RWPE2 (cell line): ENCODE measurements around the gene TSPYL2.

ENCODE experiments used
- ATAC-seq: fragments of 200-7000 bp; cut with Tn5 transposase; 3 replicates; pipeline ENCODE4 v1.9.1; 2021; ENCODE audit warnings: low read depth
- DNase-seq: peaks from one replicate; pipeline ENCODE4 v3.0.0-alpha.2; 2020; ENCODE audit warnings: low spot score
- H3K27ac ChIP-seq: fragments of 450-650 bp; 2 replicates; pipeline ENCODE4 v1.5.1; 2017; ENCODE audit warnings: mild to moderate bottlenecking; ENCODE audit not compliant: poor library complexity, severe bottlenecking
- H3K27me3 ChIP-seq: fragments of 250-450 bp; sonication (Bioruptor Pico); 2 replicates; pipeline ENCODE4 v1.5.1; 2021; ENCODE audit warnings: mild to moderate bottlenecking, moderate library complexity; ENCODE audit not compliant: insufficient read depth, poor library complexity, severe bottlenecking
- H3K36me3 ChIP-seq: fragments of 250-450 bp; sonication (Bioruptor Pico); 2 replicates; pipeline ENCODE4 v1.5.1; 2020; ENCODE audit warnings: low read depth, mild to moderate bottlenecking, moderate library complexity
- H3K4me1 ChIP-seq: fragments of 250-450 bp; sonication (Bioruptor Pico); 2 replicates; pipeline ENCODE4 v1.5.1; 2021; ENCODE audit warnings: mild to moderate bottlenecking, moderate library complexity; ENCODE audit not compliant: insufficient read depth, poor library complexity, severe bottlenecking
- H3K4me3 ChIP-seq: fragments of 250-450 bp; sonication (Bioruptor Pico); 2 replicates; pipeline ENCODE4 v1.5.1; 2021; ENCODE audit warnings: mild to moderate bottlenecking, moderate library complexity; ENCODE audit not compliant: severe bottlenecking
- H3K9me3 ChIP-seq: fragments of 250-450 bp; sonication (Bioruptor Pico); 2 replicates; pipeline ENCODE4 v1.5.1; 2021; ENCODE audit warnings: mild to moderate bottlenecking, moderate library complexity; ENCODE audit not compliant: severe bottlenecking
- TF ChIP-seq, protein P1 (sequence below): fragments of 450-650 bp; IDR thresholded peaks from one replicate; pipeline ENCODE4 v1.5.1; 2017; ENCODE audit warnings: mild to moderate bottlenecking, moderate library complexity; ENCODE audit not compliant: poor library complexity, severe bottlenecking

TSPYL2 gene

GRCh38 chrX:53133400-53133799 is 51.2 kb downstream of the TSPYL2 start:
- DNase-seq (no peak), ATAC-seq (peak; percentile 59; the same call in 2 of the 3 replicates)
- TF ChIP-seq, protein P1, sequence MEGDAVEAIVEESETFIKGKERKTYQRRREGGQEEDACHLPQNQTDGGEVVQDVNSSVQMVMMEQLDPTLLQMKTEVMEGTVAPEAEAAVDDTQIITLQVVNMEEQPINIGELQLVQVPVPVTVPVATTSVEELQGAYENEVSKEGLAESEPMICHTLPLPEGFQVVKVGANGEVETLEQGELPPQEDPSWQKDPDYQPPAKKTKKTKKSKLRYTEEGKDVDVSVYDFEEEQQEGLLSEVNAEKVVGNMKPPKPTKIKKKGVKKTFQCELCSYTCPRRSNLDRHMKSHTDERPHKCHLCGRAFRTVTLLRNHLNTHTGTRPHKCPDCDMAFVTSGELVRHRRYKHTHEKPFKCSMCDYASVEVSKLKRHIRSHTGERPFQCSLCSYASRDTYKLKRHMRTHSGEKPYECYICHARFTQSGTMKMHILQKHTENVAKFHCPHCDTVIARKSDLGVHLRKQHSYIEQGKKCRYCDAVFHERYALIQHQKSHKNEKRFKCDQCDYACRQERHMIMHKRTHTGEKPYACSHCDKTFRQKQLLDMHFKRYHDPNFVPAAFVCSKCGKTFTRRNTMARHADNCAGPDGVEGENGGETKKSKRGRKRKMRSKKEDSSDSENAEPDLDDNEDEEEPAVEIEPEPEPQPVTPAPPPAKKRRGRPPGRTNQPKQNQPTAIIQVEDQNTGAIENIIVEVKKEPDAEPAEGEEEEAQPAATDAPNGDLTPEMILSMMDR = no peak
- no peaks in the 10 kb centered on the region for H3K4me1 ChIP-seq
- H3K36me3 ChIP-seq = no peaks in the 10 kb centered on the region
- H3K9me3 ChIP-seq = no peaks in the 10 kb centered on the region
- no peak overlapping the region for H3K4me3 ChIP-seq
- H3K27me3 ChIP-seq = no peaks in the 10 kb centered on the region
- no peak overlapping the region for H3K27ac ChIP-seq

DNA sequence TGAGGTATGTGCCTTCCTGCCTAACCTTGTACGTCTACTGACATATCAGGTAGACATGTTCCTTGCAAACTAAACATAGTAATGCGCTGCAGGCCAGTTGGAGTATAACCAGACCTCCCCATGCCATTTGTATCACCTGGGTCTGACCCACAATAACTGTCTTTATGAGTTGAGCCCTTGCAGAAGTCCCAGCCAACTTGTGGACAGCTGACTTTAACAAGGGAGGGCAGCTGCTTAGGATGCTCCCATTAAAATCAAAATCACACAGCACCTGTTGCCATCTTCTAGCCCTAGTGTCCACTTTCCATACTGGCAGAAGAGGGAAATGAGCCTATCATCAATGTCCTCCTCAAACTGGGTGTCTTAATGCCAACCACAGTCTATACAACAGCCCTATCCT is 53.4 kb downstream of the TSPYL2 start:
- Histone ChIP-seq H3K4me3 (no peak overlapping the region), H3K4me1 (no peaks in the 10 kb centered on the region), H3K27ac (no peak overlapping the region), H3K9me3 (no peaks in the 10 kb centered on the region), H3K27me3 (no peaks in the 10 kb centered on the region), H3K36me3 (no peaks in the 10 kb centered on the region)
- no peak for ATAC-seq
- DNase-seq = no peak
- TF ChIP-seq, protein P1 = no peak
